Subcutaneous adipose tissue (tissue), 4 donors: ENCODE measurements around the gene GPR162. TPM values are rescaled to one million over a fixed set of nuclear protein-coding genes. Genes with fewer than 3 reads are reported as not detected.

Experiments used
- total RNA-seq, 4 donors: library from RNA; depleted of rRNA; stranded (reverse); fragments of >200 nt; gene quantifications; one replicate each; pipeline ENCODE4 v1.1.0, GENCODE V29; 2016
- TF ChIP-seq, protein P1 (sequence below): fragments of 450-650 bp; IDR thresholded peaks from one replicate; pipeline ENCODE4 v1.5.1; 2016; ENCODE audit warnings: low read depth, mild to moderate bottlenecking, control low read depth, antibody characterized with exemption, moderate library complexity

The GPR162 gene
- total RNA-seq, 4 donors from 2014 or later: 0.66 to 3.1 (median 2.1) TPM

DNA sequence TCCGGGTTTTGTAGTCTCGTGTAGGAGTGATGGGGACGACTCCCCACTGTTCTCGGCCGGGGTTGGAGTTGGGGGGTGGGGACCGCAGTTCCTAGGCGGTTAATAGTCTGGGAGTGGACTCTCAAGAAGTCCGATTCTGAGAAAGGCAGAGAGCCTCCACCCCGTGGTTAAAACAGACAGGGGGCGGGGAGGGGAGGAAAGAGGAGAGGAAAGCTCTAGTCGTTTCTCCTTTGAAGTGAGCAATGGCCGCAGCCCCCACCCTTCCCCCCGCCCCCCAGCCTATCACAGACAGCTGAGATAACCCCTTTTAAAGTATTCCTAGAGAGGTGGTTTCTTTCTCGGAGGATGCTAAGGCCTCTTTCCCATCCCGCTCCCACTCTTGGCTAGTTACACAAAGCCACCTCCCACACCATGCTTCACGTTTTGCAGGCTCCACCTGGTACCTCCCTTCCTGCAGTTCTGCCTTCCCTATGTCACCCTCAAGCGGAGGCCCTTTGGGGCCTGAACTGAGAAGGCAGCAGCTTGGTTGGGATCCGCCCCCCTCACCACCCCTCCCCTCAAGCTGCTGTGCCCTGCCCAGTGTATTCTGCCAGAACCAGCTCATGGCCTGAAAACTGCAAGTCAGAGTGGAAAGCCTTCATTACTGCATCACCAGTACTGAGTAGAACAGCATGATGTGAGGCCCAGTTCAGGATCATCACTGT is 31.2 kb downstream of the GPR162 start:
- TF ChIP-seq, protein P1, sequence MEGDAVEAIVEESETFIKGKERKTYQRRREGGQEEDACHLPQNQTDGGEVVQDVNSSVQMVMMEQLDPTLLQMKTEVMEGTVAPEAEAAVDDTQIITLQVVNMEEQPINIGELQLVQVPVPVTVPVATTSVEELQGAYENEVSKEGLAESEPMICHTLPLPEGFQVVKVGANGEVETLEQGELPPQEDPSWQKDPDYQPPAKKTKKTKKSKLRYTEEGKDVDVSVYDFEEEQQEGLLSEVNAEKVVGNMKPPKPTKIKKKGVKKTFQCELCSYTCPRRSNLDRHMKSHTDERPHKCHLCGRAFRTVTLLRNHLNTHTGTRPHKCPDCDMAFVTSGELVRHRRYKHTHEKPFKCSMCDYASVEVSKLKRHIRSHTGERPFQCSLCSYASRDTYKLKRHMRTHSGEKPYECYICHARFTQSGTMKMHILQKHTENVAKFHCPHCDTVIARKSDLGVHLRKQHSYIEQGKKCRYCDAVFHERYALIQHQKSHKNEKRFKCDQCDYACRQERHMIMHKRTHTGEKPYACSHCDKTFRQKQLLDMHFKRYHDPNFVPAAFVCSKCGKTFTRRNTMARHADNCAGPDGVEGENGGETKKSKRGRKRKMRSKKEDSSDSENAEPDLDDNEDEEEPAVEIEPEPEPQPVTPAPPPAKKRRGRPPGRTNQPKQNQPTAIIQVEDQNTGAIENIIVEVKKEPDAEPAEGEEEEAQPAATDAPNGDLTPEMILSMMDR: no peak

GRCh38 chr12:6853626-6854025 is 32.0 kb downstream of the GPR162 start:
- TF ChIP-seq, protein P1: no peak

GRCh38 chr12:6854036-6854435 is 32.4 kb downstream of the GPR162 start:
- TF ChIP-seq, protein P1: no peak

GRCh38 chr12:6855322-6855721 is 33.7 kb downstream of the GPR162 start:
- TF ChIP-seq, protein P1: no peak

DNA sequence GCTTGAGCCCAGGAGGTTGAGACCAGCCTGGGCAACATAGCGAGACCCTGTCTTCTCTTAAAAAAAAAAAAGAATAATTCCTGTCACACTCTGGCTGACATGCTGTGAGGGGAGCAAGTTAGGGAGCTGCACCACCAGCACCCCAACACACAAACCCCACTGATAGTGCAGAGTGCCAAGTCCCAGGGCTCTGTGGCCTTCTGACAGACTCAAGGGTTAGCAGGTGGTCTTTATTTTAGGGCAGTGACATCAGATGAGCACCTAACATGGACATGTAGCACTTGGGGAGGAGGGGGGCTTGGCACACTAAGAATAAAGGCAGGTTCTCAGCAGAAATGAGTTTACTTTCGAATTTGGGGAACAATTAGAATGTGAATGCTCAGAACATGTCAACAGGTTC is 37.2 kb downstream of the GPR162 start:
- TF ChIP-seq, protein P1: no peak

- TF ChIP-seq, protein P1: no peak
Measured at GRCh38 chr12:6860116-6860515, 38.5 kb downstream of the GPR162 start.

DNA sequence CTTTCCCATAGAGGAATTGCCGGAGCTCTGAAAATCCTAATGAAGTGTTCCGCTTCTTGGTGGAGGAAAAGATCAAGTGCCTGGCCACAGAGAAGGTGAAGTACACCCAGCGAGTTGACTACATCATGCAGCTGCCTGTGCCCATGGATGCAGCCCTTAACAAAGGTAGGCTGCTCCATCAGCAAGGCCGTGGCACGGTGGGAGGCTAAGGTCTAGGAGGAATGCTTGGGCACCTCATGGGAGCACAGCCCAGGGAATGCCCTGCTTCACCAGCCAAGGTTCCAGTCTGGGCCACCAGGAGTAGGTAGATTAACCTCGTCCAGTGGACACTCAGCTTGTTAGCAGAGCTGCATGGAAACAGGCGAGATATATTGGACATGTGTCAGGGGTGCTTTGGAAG is 39.3 kb downstream of the GPR162 start:
- TF ChIP-seq, protein P1: no peak
